Measurements from ENCODE around the gene POU2F3. TPM values are rescaled to one million over a fixed set of nuclear protein-coding genes. Genes with fewer than 3 reads are reported as not detected.

Gene POU2F3
- total RNA-seq, 6 experiments from 2014 or later: not detected

- no peak for DNase-seq
- Mint-ChIP-seq H3K27me3 (ENCODE audit: insufficient read depth) (no peaks in the 10 kb centered on the region; the same call in 1 of the 2 replicates), H3K4me3 (no peak overlapping the region), H3K9me3 (no peaks in the 10 kb centered on the region), H3K36me3 (ENCODE audit: low read depth) (no peaks in the 10 kb centered on the region), H3K27ac (peak overlapping the region; percentile 99), H3K4me1 (ENCODE audit: low read depth) (peaks cover 66% of the 10 kb centered on the region)
- TF ChIP-seq CTCF (IDR thresholded peaks at IDR 0.05): no peak
These were observed 32.4 kb upstream of the POU2F3 start for GRCh38 chr11:120207512-120207911.

GRCh38 chr11:120208001-120208441 lies 31.9 kb upstream of the POU2F3 start:
- Mint-ChIP-seq H3K27me3 (ENCODE audit: insufficient read depth) (no peaks in the 10 kb centered on the region; the same call in 1 of the 2 replicates), H3K9me3 (no peaks in the 10 kb centered on the region), H3K36me3 (ENCODE audit: low read depth) (no peaks in the 10 kb centered on the region), H3K27ac (peak overlapping the region; percentile 99), H3K4me3 (no peak overlapping the region; the same call in 1 of the 2 replicates), H3K4me1 (ENCODE audit: low read depth) (peaks cover 71% of the 10 kb centered on the region)
- TF ChIP-seq CTCF (IDR thresholded peaks at IDR 0.05): no peak
- no peak for DNase-seq

GRCh38 chr11:120208777-120209176 lies 31.2 kb upstream of the POU2F3 start:
- peak; percentile 60 for DNase-seq
- H3K27me3 Mint-ChIP-seq (ENCODE audit: insufficient read depth): no peaks in the 10 kb centered on the region; the same call in 1 of the 2 replicates

GRCh38 chr11:120209746-120210625 lies 30.0 kb upstream of the POU2F3 start:
- no peak for TF ChIP-seq CTCF (IDR thresholded peaks at IDR 0.05)
- no peak for DNase-seq
- Mint-ChIP-seq H3K4me3 (peak overlapping the region; percentile 92), H3K9me3 (no peaks in the 10 kb centered on the region), H3K27me3 (ENCODE audit: insufficient read depth) (no peaks in the 10 kb centered on the region; the same call in none of the 2 replicates), H3K4me1 (ENCODE audit: low read depth) (peaks cover 73% of the 10 kb centered on the region), H3K27ac (peak overlapping the region; percentile 99), H3K36me3 (ENCODE audit: low read depth) (no peaks in the 10 kb centered on the region)

More at GRCh38 chr11:120208777-120209176, 31.2 kb upstream of the POU2F3 start:
- peaks cover 73% of the 10 kb centered on the region for H3K4me1 Mint-ChIP-seq (ENCODE audit: low read depth)
- no peaks in the 10 kb centered on the region for H3K9me3 Mint-ChIP-seq
- peak overlapping the region; percentile 99 for H3K27ac Mint-ChIP-seq
- H3K4me3 Mint-ChIP-seq: peak overlapping the region; percentile 92; the same call in 1 of the 2 replicates
- TF ChIP-seq CTCF (IDR thresholded peaks at IDR 0.05): no peak
- H3K36me3 Mint-ChIP-seq (ENCODE audit: low read depth): no peaks in the 10 kb centered on the region

GRCh38 chr11:120210626-120211521 lies 29.1 kb upstream of the POU2F3 start, which contains the start of gene OAF:
OAF (plus strand) TSS chr11:120211032; CDS start chr11:120211280, 248 bp downstream.
- H3K9me3 Mint-ChIP-seq: no peaks in the 10 kb centered on the region
- peaks cover 2% of the 10 kb centered on the region for H3K27me3 Mint-ChIP-seq (ENCODE audit: insufficient read depth)
- peak; percentile 76 for DNase-seq
- H3K4me3 Mint-ChIP-seq: peak within 1 kb of the TSS; percentile 95
- H3K4me1 Mint-ChIP-seq (ENCODE audit: low read depth): peaks cover 71% of the 10 kb centered on the region
- H3K27ac Mint-ChIP-seq: peak within 1 kb of the TSS; percentile 99
- peaks cover 6% of the 10 kb centered on the region; the same call in 1 of the 2 replicates for H3K36me3 Mint-ChIP-seq (ENCODE audit: low read depth)
- TF ChIP-seq CTCF (IDR thresholded peaks at IDR 0.05): peak; percentile 59
